Left renal pelvis (tissue), 4 donors: ENCODE measurements around the gene MTMR1. TPM values are rescaled to one million over a fixed set of nuclear protein-coding genes. Genes with fewer than 3 reads are reported as not detected.

ENCODE experiments used
- DNase-seq, 4 donors: peaks; one replicate each; pipeline ENCODE4 v3.0.0-alpha.2; 2013; ENCODE audit warnings: low read depth in 4 of 4, low spot score in 3 of 4
- polyA plus RNA-seq, 4 donors: library from polyadenylated mRNA; unstranded; fragments of 120-200 nt; gene quantifications; one replicate each; pipeline ENCODE4 v1.2.1, GENCODE V29; 2013; ENCODE audit not compliant: insufficient read length in 4 of 4

MTMR1 gene
- polyA plus RNA-seq, 4 donors = 20.1 to 31.5 (median 26.9) TPM

GRCh38 chrX:150774798-150775568 lies 81.8 kb downstream of the MTMR1 start:
- DNase-seq = no peak

DNA sequence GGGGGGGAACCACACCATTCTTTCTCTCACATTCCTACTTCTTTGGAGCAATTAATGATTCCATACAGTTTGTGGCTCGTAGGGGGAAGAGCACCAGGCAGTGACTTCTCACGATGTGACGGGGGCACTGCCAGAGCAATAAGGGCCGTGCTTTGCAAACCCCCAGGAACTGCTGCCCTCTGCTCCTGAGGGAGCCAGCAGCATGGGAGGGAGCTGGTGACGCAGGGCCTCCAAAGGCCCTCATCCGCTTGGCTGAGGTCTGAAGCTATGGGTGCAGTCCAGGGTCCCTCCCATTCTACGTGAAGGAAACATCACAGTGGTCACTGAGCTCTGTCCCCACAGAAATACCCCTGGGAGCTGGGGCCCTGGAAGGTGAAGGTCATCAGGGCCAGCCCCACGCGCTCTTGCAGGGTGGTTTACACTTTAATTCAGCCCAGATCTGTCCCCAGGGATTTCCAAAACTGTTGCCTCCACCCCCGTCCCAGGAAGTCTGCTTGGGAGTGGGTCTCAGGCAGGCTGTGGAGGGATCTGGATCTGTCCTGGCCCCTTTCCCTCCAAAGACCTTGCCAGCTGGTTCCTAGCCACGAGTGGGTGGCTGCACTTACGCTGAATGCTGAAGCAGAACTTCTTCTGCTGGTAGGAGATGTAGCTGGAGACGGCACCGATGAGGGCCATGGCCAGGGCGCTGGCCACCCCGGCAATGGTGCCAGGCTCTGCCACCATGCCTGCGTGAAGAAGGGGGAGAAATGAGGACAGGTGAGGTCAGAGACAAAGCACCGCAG lies 82.6 kb downstream of the MTMR1 start:
- no peak for DNase-seq

- no peak for DNase-seq
Observed at GRCh38 chrX:150777328-150777992, 84.3 kb downstream of the MTMR1 start.

- DNase-seq = no peak
Observed at GRCh38 chrX:150779385-150779784, 86.2 kb downstream of the MTMR1 start.

GRCh38 chrX:150781677-150782076 lies 88.5 kb downstream of the MTMR1 start:
- no peak for DNase-seq

- DNase-seq = no peak
Observed at GRCh38 chrX:150790021-150790420, 96.8 kb downstream of the MTMR1 start.

DNA sequence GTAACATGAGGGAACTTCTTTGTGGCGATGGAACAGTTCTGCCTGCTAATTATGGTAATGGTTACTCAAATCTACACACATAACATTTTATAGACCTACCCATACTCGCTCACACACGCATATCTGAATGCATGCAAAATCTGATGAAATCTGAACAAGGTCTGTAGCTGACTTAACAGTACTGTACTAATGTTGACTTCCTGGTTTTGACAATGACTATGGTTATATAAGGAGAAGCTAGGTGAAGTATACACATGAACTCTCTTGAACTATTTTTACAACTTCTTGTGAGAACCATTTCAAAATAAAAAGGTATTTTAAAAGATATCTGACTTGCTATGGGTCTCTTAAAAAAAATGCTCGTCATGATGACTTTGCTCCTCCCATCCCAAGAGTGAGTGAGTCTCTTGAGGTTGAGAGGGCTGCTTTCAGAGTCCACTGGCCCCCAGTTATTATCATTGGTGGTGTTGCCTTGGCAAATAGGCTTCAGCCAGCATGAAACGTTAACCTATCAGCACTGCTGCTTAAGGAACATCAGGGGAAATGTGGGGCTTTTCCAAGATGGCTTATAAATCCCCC lies 99.8 kb downstream of the MTMR1 start:
- DNase-seq = no peak

GRCh38 chrX:150805736-150806135 lies 112.5 kb downstream of the MTMR1 start:
- DNase-seq = no peak

DNA sequence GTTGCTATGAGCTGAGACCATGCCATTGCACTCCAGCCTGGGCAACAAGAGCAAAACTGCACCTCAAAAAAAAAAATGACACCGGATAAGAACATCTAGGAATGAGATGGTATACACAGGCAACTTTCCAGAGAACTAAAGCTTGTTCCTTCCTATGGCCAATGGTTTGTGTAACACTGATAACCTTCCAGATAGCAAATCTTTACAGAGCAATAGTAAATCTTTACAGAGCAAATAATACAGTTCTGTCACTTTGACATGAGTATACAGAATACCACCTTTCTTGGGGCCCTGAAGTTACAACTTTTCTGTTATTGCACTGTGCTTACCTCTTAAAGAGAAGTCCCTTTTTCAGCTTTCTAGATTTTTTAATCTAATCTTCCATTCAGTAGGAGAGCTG lies 113.6 kb downstream of the MTMR1 start:
- DNase-seq = no peak

DNA sequence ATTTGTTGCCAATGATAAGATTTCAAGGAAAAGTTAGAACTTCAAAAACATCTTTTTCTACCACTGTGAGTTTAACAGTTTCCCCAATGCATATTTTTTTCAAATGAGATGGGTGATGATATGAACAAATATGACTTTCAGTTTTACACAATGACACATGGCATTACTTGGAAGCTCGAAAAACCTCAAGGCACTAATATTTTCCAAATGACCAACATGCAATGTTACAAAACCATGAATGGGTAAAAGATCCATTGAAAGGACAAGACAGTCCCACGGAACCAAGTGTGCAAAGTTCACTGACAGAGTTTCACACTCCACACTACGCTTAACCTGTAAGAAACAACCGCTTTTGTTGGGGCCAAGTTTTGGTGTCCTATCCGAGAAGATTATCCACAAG lies 120.7 kb downstream of the MTMR1 start:
- no peak for DNase-seq

Other genes starting within 250 kb of the MTMR1 start
- gene MTM1, start 124.8 kb upstream of the MTMR1 start, polyA plus RNA-seq = 10 to 100 TPM in 3 of 4 donors, 1 to 10 TPM in 1; 8.0 to 14.7 (median 12.7) TPM
- gene CD99L2, start 205.3 kb downstream of the MTMR1 start, polyA plus RNA-seq = 10 to 100 TPM; 39.0 to 60.1 (median 42.5) TPM